Fibroblast of pulmonary artery (primary cell): Measurements from ENCODE around the gene PAF1.

Experiments used
- DNase-seq: peaks from one replicate; pipeline ENCODE4 v3.0.0-alpha.2; 2010; ENCODE audit warnings: low read depth
- H3K4me3 ChIP-seq: replicated peaks from 2 replicates; pipeline ENCODE4 v1.5.1; 2011; ENCODE audit warnings: low read depth, mild to moderate bottlenecking, control low read depth, low read length, moderate library complexity
- CTCF ChIP-seq: IDR thresholded peaks from 2 replicates; pipeline ENCODE4 v1.5.1; 2011; ENCODE audit warnings: mild to moderate bottlenecking, control low read depth, low read length, inconsistent platforms; ENCODE audit errors: missing control alignments

PAF1 gene

GRCh38 chr19:39399668-39400050 lies 8.8 kb upstream of the PAF1 start:
- no peak overlapping the region for H3K4me3 ChIP-seq
- no peak for TF ChIP-seq CTCF
- DNase-seq, result no peak

GRCh38 chr19:39398297-39398864 lies 7.5 kb upstream of the PAF1 start:
- no peak for TF ChIP-seq CTCF
- no peak overlapping the region for H3K4me3 ChIP-seq
- peak; percentile 64 for DNase-seq

- peak; percentile 87 for DNase-seq
- peak; percentile 94 for TF ChIP-seq CTCF
- H3K4me3 ChIP-seq, result no peak overlapping the region
Observed at GRCh38 chr19:39397360-39398296, 6.7 kb upstream of the PAF1 start.

- no peak for DNase-seq
- H3K4me3 ChIP-seq, result peak overlapping the region; percentile 99
- TF ChIP-seq CTCF, result no peak
Observed at GRCh38 chr19:39390451-39390750, 505 bp downstream of the PAF1 start.

GRCh38 chr19:39389631-39390414 lies 1.1 kb downstream of the PAF1 start:
- peak overlapping the region; percentile 99 for H3K4me3 ChIP-seq
- DNase-seq, result no peak
- no peak for TF ChIP-seq CTCF

GRCh38 chr19:39388657-39389056 lies 2.2 kb downstream of the PAF1 start:
- no peak for DNase-seq
- TF ChIP-seq CTCF, result no peak
- no peak overlapping the region for H3K4me3 ChIP-seq
